Measurements from ENCODE around the gene HHIPL1.

Gene HHIPL1

GRCh38 chr14:99612071-99612737 lies 32.7 kb upstream of the HHIPL1 start:
- no peak for DNase-seq

- DNase-seq = no peak
Measured at GRCh38 chr14:99612738-99613330, 32.1 kb upstream of the HHIPL1 start.

- DNase-seq = no peak
Measured at GRCh38 chr14:99615497-99616157, 29.3 kb upstream of the HHIPL1 start.

- DNase-seq = no peak
Measured at GRCh38 chr14:99616832-99617800, 27.8 kb upstream of the HHIPL1 start.

- no peak for DNase-seq
Measured at GRCh38 chr14:99619835-99620834, 24.8 kb upstream of the HHIPL1 start.

- no peak for DNase-seq
Measured at GRCh38 chr14:99621948-99622347, 23.0 kb upstream of the HHIPL1 start.

- DNase-seq = no peak
Measured at GRCh38 chr14:99624024-99624423, 20.9 kb upstream of the HHIPL1 start.

GRCh38 chr14:99624971-99625370 lies 20.0 kb upstream of the HHIPL1 start:
- DNase-seq = no peak

- no peak for DNase-seq
Measured at GRCh38 chr14:99625476-99625875, 19.5 kb upstream of the HHIPL1 start.

GRCh38 chr14:99626041-99626648 lies 18.8 kb upstream of the HHIPL1 start:
- DNase-seq = no peak

GRCh38 chr14:99627100-99627499 lies 17.8 kb upstream of the HHIPL1 start:
- DNase-seq = no peak

GRCh38 chr14:99627510-99628381 lies 17.2 kb upstream of the HHIPL1 start:
- DNase-seq = no peak

GRCh38 chr14:99628887-99629618 lies 15.9 kb upstream of the HHIPL1 start:
- DNase-seq = peak; percentile 53 to 72

GRCh38 chr14:99630202-99630601 lies 14.7 kb upstream of the HHIPL1 start:
- no peak for DNase-seq

GRCh38 chr14:99632410-99633035 lies 12.4 kb upstream of the HHIPL1 start:
- no peak for DNase-seq

- no peak for DNase-seq
Measured at GRCh38 chr14:99633141-99633540, 11.8 kb upstream of the HHIPL1 start.

GRCh38 chr14:99633918-99634317 lies 11.0 kb upstream of the HHIPL1 start:
- DNase-seq = no peak

GRCh38 chr14:99634443-99634842 lies 10.5 kb upstream of the HHIPL1 start:
- no peak for DNase-seq

- no peak for DNase-seq
Measured at GRCh38 chr14:99635116-99635515, 9.8 kb upstream of the HHIPL1 start.
